Stimulated activated naive CD8-positive, alpha-beta T cell treated with anti-CD3 and anti-CD28 coated beads, Interleukin-15, Interleukin-2, amounts not matched to agents 100 ng/mL and 50 ng/mL, for 24 hours (primary cell): ENCODE measurements around the gene TSPYL1.

Experiments
- H3K27ac Mint-ChIP-seq: one replicate; pipeline ENCODE4 v1.8.0; 2021; ENCODE audit warnings: mild to moderate bottlenecking, mixed read lengths
- H3K27me3 Mint-ChIP-seq: one replicate; pipeline ENCODE4 v1.8.0; 2021; ENCODE audit warnings: mixed read lengths
- H3K36me3 Mint-ChIP-seq: one replicate; pipeline ENCODE4 v1.8.0; 2021; ENCODE audit warnings: low read depth, mixed read lengths
- H3K4me1 Mint-ChIP-seq: one replicate; pipeline ENCODE4 v1.8.0; 2021; ENCODE audit warnings: low read depth, mixed read lengths
- H3K4me3 Mint-ChIP-seq: one replicate; pipeline ENCODE4 v1.8.0; 2021; ENCODE audit warnings: mild to moderate bottlenecking, mixed read lengths
- H3K9me3 Mint-ChIP-seq: one replicate; pipeline ENCODE4 v1.8.0; 2021; ENCODE audit warnings: mixed read lengths

The TSPYL1 gene

DNA sequence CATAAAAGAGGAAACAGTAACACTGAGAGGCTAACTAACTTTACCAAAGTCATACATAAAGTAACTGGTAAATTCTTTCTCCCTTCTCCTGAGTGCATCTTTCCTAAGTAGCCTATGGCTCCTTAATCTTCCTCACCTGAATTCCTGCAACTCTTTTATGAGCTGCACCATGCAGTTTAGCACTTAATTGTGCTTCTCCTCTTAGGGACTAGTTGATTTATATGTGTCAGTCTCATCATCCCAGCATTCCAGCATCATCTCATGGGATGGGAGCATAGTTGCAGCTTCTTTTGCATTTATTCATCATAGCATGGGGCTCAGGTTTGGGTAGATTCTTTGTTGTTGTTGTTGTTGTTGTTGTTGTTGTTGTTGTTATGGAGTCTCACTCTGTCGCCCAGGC lies 3.5 kb upstream of the TSPYL1 start:
- Mint-ChIP-seq H3K36me3 (peaks cover 7% of the 10 kb centered on the region), H3K27me3 (no peaks in the 10 kb centered on the region), H3K4me3 (no peak overlapping the region), H3K27ac (no peak overlapping the region), H3K4me1 (peaks cover 19% of the 10 kb centered on the region), H3K9me3 (no peaks in the 10 kb centered on the region)

DNA sequence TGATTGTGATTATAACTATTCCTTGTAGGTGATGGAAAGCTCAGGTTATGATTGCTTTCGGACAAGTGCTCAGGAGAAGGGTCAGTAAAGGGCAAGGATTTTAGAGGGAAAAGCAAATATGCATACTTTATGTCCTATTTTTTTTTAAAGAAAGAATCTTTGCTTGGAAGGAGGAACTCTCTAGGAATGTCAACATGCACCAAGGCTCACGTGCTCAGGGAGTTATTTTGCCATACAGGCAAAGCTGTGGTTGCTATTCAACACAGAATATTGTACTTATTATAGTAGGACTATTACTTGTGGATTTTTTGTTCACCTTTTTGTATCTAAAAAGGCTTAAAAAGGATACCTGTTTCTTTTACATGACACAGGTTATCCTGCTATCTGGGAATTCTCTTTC lies 3.0 kb upstream of the TSPYL1 start:
- Mint-ChIP-seq H3K27me3 (no peaks in the 10 kb centered on the region), H3K9me3 (no peaks in the 10 kb centered on the region), H3K4me1 (peaks cover 24% of the 10 kb centered on the region), H3K36me3 (peaks cover 11% of the 10 kb centered on the region), H3K4me3 (no peak overlapping the region), H3K27ac (no peak overlapping the region)

DNA sequence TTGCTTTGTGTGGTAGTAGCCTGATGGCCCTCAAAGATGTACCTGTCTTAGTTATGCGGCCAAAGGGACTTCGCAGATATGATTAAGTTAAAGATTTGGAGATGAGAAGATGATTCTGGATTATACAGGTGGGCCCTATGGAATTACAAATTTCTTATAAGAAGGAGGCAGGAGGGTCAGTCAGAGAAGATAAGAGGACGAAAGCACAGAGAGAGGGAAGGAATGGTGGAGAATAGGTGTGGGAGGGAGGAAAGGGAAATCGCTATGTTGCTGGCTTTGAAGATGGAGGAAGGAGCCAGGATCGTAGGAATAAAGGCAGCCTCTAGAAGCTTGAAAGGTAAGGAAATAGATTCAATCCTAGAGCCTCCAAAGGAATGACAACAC lies 1.2 kb upstream of the TSPYL1 start:
- no peaks in the 10 kb centered on the region for H3K27me3 Mint-ChIP-seq
- H3K4me3 Mint-ChIP-seq, result peak overlapping the region; percentile 97
- peaks cover 28% of the 10 kb centered on the region for H3K36me3 Mint-ChIP-seq
- no peaks in the 10 kb centered on the region for H3K9me3 Mint-ChIP-seq
- peaks cover 40% of the 10 kb centered on the region for H3K4me1 Mint-ChIP-seq
- H3K27ac Mint-ChIP-seq, result peak overlapping the region; percentile 98

DNA sequence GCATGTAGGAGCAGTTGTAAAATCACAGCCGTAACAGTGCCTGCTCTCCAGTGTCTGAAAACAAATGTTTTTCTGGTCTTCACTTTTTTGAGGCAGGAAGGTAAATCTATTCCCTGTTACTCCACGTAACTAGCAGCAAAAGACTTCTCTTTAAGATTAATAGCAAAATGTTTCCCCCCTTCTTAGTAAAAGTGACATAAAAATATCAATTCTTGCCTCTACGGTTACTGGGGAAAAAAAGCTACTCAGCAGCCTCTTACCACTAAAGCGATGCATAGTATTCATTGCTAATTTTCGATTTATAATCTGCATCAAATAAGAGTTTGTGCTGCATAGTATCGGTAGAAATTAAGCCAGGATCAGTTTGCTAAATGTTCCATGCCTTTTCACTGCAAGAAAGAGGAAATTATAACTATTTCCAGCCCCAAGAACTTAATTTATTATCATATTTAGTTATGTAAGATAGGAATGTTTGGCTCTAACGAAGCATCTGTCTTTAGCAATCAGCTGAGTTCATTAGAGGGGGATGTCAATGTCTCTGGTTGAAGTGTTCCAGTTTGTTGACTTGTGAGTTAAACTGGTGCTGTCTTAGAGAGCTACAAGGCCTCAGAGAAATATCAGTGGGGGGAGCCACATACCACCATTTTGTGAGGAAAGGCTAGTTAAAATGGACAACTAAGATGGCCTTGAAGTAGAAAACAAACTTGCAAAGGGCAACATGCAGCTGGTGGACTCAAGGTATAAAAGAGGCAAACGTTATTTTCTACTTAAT lies 617 bp upstream of the TSPYL1 start:
- Mint-ChIP-seq H3K27me3 (no peaks in the 10 kb centered on the region), H3K4me1 (peaks cover 45% of the 10 kb centered on the region), H3K27ac (peak overlapping the region; percentile 98)

DNA sequence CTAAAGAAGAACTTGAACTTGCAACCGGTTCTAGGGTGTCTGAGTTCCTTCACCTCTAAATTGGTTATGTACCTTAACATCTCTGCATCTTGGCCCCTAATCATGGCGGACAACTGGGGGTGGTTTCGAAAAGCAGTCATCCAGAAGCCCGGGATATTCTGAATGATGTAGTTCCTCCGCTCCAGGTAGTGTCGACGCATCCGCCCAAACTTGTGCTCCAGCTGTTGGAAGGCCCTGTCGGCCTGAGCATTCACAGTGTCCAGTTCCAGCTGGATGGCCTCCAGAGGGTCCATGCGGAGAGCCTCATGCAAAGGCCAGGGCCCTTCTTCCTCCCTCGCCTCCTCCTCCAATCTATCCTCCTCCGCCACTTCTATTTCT lies 887 bp downstream of the TSPYL1 start:
- no peaks in the 10 kb centered on the region for H3K9me3 Mint-ChIP-seq
- H3K36me3 Mint-ChIP-seq, result peaks cover 40% of the 10 kb centered on the region
- H3K4me3 Mint-ChIP-seq, result peak overlapping the region; percentile 97
- H3K27me3 Mint-ChIP-seq, result no peaks in the 10 kb centered on the region
- H3K4me1 Mint-ChIP-seq, result peaks cover 53% of the 10 kb centered on the region
- H3K27ac Mint-ChIP-seq, result peak overlapping the region; percentile 98

More for the DNA sequence above, 617 bp upstream of the TSPYL1 start:
- Mint-ChIP-seq H3K9me3 (no peaks in the 10 kb centered on the region), H3K4me3 (peak overlapping the region; percentile 97), H3K36me3 (peaks cover 32% of the 10 kb centered on the region)

DNA sequence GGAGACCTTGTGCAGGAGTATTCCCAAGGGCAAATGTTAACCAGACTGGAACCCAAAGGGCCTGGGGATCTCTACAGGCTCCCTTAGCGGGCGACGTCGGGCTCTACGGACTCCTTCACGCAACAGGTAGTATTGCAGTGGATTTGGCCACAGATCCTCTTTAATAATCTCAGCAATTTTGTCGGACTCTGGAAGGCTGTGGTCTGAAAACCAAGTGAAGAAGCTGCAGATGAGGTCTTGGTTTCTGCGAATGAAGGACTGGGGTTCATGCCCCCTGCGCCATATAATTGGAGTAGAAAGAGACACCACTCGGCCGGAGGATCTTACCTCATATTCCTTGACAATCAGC lies 1.3 kb downstream of the TSPYL1 start:
- peaks cover 42% of the 10 kb centered on the region for H3K36me3 Mint-ChIP-seq
- no peaks in the 10 kb centered on the region for H3K27me3 Mint-ChIP-seq
- peaks cover 56% of the 10 kb centered on the region for H3K4me1 Mint-ChIP-seq
- peak overlapping the region; percentile 97 for H3K4me3 Mint-ChIP-seq
- no peaks in the 10 kb centered on the region for H3K9me3 Mint-ChIP-seq
- peak overlapping the region; percentile 98 for H3K27ac Mint-ChIP-seq

DNA sequence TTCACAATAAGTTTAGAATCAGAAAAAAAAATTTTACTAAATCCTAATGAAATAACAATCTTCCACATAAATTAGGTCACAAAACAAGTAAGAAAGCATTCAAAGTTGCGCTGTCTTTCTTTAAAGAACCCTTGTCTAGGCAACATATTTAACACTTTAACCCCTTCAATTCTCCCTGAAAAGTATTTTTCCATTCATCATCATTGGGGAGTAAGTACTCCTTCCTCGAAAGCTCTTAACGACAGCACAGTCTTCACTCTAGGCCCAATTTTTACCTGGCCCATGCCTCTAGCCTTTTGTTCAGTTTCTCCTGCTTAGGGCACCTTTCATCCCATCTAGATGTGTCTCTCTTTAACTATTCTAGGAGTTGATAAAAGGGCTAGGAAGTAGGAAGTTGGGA lies 2.6 kb downstream of the TSPYL1 start:
- H3K4me1 Mint-ChIP-seq, result peaks cover 69% of the 10 kb centered on the region

DNA sequence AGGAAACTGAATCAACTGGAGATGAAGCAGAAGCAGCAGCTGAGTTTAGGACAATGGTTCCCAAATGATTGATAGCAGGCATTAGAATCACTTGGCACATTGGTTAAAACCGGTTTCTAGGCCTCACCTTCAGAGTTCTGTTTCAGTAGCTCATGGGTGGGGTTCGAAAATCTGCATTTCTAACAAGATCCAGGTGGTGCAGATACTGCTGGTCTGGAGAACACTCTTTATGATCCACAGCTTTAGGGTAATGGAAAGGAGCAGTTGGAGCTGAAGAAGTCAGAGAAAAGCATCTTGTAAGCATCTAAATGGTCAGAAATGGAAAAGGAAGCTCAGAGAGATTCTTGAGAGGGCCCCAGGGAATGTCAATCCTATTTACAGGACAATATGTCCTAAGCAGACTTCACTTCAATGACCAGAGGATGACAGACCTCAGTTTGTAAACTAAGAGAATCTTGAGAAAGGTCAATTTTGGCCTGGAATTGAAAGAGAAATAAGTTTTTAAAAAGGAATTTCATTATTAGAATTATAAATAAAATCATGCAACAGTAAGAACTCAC lies 8.5 kb downstream of the TSPYL1 start:
- no peaks in the 10 kb centered on the region for H3K27me3 Mint-ChIP-seq
- peaks cover 46% of the 10 kb centered on the region for H3K4me1 Mint-ChIP-seq
- peaks cover 40% of the 10 kb centered on the region for H3K36me3 Mint-ChIP-seq

More for the DNA sequence above, 2.6 kb downstream of the TSPYL1 start:
- peak overlapping the region; percentile 81 for H3K27ac Mint-ChIP-seq
- peaks cover 52% of the 10 kb centered on the region for H3K36me3 Mint-ChIP-seq
- H3K4me3 Mint-ChIP-seq, result peak overlapping the region; percentile 97
- no peaks in the 10 kb centered on the region for H3K9me3 Mint-ChIP-seq
- no peaks in the 10 kb centered on the region for H3K27me3 Mint-ChIP-seq

DNA sequence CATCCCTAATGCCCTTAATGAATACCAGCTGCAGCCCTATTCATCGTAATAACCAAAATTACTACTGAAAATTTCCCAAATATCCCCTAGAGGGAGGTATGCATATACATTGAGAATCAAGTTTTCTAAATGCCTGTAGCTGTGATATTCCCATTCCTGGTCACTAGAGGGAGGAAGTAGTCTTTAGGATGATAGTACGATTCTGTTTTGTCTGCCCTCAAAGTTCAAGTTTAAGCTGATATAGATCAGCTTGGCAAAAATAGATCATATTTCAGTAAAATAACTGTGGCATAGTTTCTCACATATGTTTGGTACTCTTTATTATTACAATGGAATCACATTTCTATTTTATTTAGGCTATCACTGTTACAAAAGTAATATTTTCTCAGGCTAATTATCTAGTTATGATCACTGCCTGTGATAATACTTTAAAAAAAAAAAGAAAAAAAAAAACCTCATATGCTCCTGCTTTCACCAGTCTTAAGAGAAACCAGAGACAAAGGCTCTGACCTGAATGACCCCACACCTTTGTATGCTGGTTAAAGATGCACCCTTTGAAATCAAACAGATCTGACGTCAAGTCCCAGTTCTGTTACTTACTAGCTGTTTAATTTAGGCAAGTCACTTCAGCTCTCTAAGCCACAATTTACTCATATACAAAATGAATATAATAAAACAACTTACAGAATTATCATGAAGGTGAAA lies 11.0 kb downstream of the TSPYL1 start:
- Mint-ChIP-seq H3K27ac (no peak overlapping the region), H3K4me3 (no peak overlapping the region), H3K36me3 (peaks cover 41% of the 10 kb centered on the region), H3K4me1 (peaks cover 35% of the 10 kb centered on the region), H3K9me3 (peaks cover 6% of the 10 kb centered on the region), H3K27me3 (no peaks in the 10 kb centered on the region)

More for the DNA sequence above, 8.5 kb downstream of the TSPYL1 start:
- no peak overlapping the region for H3K27ac Mint-ChIP-seq
- no peaks in the 10 kb centered on the region for H3K9me3 Mint-ChIP-seq
- H3K4me3 Mint-ChIP-seq, result no peak overlapping the region

DNA sequence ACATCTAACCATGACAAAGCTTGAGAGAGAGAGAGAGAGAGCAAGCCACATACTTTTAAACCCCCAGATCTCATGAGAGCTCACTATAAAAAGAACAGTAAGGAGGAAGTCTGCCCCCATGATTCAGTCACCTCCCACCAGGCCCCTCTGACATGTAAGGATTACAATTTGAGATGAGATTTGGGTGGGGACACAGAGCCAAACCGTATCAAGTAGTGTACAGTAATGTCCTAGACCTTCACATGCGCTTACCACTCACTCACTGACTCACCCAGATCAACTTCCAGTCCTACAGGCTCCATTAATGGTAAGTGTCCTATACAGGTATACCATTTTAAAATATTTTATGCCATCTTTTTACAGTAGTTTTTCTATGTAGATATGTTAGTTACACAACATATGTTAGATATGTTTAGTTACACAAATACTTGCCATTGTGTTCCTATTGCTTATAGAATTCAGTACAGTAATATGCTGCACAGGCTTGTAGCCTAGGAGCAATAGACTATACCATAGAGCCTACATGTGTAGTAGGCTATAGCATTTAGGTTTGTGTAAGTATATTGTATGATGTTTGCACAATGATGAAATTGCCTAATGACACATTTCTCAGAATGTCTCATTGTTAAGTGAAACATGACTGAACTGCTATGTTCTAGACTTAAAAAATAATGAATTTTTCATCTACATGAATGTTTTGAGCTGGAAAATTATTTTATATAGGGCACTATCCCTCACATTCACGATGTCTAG lies 11.7 kb downstream of the TSPYL1 start:
- Mint-ChIP-seq H3K4me3 (no peak overlapping the region), H3K9me3 (peaks cover 12% of the 10 kb centered on the region), H3K27ac (no peak overlapping the region), H3K27me3 (no peaks in the 10 kb centered on the region), H3K4me1 (peaks cover 28% of the 10 kb centered on the region), H3K36me3 (peaks cover 42% of the 10 kb centered on the region)

DNA sequence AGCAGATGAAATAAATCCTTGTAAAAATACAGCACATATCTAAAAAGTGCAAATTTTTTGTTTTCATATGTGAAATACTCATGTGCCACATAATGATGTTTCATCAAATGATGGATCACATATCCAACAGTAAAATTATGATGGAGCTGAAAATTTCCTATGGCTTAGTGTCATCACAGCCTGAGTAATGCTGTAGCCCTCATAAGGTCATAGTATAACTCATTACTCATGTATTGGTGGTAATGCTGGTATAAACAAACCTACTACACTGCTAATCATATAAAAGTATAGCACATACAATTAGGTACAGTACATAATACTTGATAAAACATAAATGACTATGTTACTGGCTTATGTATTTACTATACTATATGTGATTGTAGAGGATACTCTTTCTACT lies 12.9 kb downstream of the TSPYL1 start:
- no peak overlapping the region for H3K4me3 Mint-ChIP-seq
- H3K27me3 Mint-ChIP-seq, result no peaks in the 10 kb centered on the region
- peaks cover 15% of the 10 kb centered on the region for H3K9me3 Mint-ChIP-seq
- H3K36me3 Mint-ChIP-seq, result peaks cover 44% of the 10 kb centered on the region
- no peak overlapping the region for H3K27ac Mint-ChIP-seq
- H3K4me1 Mint-ChIP-seq, result peaks cover 19% of the 10 kb centered on the region

DNA sequence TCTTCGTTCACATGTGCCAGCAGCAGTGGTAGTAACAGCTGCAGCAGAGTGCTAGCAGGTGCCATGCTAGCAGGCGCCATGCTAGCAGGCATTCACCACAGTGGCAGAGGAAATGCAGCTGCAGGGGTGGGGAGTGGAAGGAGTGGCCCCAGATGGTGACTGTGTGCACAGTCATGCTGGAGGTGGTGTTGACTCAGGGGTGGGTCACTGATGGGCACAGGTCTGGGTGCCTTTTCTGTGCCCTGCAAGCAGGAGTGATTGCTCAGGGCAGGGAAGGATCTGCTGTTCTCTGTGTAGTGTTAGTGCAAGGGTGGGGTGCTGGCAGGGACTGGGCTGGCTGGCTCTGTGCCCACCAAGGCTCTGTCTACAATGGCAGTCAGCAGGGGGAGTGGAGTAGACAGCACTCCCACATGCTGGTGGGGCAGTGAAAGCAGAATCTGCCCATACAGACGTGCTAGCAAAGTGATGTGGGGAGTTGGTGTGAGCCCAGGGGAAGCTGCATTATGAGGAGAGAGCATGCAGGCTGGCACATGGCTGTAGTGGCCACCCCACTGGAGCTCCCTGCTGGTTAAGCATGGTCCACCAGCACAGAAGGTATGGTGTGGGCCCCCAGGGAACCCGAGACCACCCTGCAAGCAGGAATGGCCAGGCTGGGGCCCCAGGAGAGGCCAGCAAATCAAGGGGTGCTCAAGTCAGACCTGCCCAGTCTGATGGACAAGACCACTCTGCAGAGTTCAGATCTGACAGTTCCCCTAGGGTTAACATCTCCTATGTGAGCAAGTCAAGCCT lies 14.5 kb downstream of the TSPYL1 start:
- H3K27me3 Mint-ChIP-seq, result no peaks in the 10 kb centered on the region
- no peak overlapping the region for H3K27ac Mint-ChIP-seq
- H3K9me3 Mint-ChIP-seq, result peaks cover 15% of the 10 kb centered on the region
- H3K4me3 Mint-ChIP-seq, result no peak overlapping the region
- H3K4me1 Mint-ChIP-seq, result peaks cover 25% of the 10 kb centered on the region
- peaks cover 40% of the 10 kb centered on the region for H3K36me3 Mint-ChIP-seq

DNA sequence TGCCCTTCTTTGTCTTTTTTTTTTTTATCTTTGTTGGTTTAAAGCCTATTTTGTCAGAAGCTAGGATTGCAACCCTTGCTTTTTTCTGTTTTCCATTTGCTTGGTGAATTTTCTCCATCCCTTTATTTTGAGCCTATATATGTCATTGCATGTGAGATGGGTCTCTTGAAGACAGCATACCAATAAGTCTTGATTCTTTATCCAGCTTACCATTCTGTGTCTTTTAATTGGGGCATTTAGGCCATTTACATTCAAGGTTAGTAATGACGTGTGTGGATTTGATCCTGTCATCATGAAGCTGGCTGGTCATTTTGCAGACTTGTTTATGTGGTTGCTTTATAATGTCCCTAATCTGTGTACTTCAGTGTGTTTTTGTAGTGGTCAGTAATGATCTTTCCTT lies 16.4 kb downstream of the TSPYL1 start:
- Mint-ChIP-seq H3K27ac (no peak overlapping the region), H3K4me3 (no peak overlapping the region), H3K4me1 (peaks cover 20% of the 10 kb centered on the region), H3K36me3 (peaks cover 48% of the 10 kb centered on the region), H3K27me3 (no peaks in the 10 kb centered on the region), H3K9me3 (peaks cover 15% of the 10 kb centered on the region)

DNA sequence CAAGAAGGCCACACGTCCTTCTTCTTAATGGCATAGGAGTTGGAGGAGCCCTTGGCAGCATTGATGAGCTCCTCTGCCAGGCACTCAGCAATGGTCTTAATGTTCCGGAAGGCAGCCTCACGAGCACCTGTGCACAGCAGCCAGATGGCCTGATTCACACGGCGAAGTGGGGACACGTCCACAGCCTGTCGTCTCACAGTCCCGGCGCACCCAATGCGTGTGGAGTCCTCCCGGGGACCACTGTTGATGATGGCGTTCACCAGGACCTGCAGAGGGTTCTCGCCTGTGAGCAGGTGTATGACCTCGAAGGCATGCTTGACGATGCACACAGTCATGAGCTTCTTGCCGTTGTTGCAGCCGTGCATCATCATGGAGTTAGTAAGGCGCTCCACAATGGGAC lies 21.2 kb downstream of the TSPYL1 start:
- Mint-ChIP-seq H3K27me3 (no peaks in the 10 kb centered on the region), H3K36me3 (peaks cover 31% of the 10 kb centered on the region), H3K4me3 (no peak overlapping the region), H3K4me1 (peaks cover 8% of the 10 kb centered on the region), H3K9me3 (peaks cover 8% of the 10 kb centered on the region), H3K27ac (no peak overlapping the region)
